Activated naive CD4-positive, alpha-beta T cell treated with anti-CD3 and anti-CD28 coated beads for 36 hours (primary cell): ENCODE results near the gene PECR. TPM values are rescaled to one million over a fixed set of nuclear protein-coding genes. Genes with fewer than 3 reads are reported as not detected.

Experiments used
- CTCF ChIA-PET: fragments of 350-600 bp; sonication (Branson Sonifier 250); formaldehyde crosslinking; loops from one replicate; lab custom pipeline; 2021; ENCODE audit warnings: antibody characterized with exemption; lab: Charles Lee
- DNase-seq: peaks from one replicate; pipeline ENCODE4 v3.0.0-alpha.2; 2020
- H3K27ac Mint-ChIP-seq: one replicate; pipeline ENCODE4 v1.8.0; 2021; ENCODE audit warnings: mild to moderate bottlenecking, mixed read lengths
- H3K27me3 Mint-ChIP-seq: one replicate; pipeline ENCODE4 v1.8.0; 2021; ENCODE audit warnings: low read depth, mixed read lengths
- H3K36me3 Mint-ChIP-seq: one replicate; pipeline ENCODE4 v1.8.0; 2021; ENCODE audit warnings: low read depth, mixed read lengths
- H3K4me1 Mint-ChIP-seq: one replicate; pipeline ENCODE4 v1.8.0; 2021; ENCODE audit warnings: low read depth, mixed read lengths
- H3K4me3 Mint-ChIP-seq: one replicate; pipeline ENCODE4 v1.8.0; 2021; ENCODE audit warnings: mild to moderate bottlenecking, moderate library complexity, mixed read lengths
- H3K9me3 Mint-ChIP-seq: one replicate; pipeline ENCODE4 v1.8.0; 2021; ENCODE audit warnings: mixed read lengths
- intact Hi-C: fragments of 100-400 bp; cut with micrococcal nuclease; formaldehyde crosslinking; loops from one replicate; pipeline ENCODE4 v1.15.1; 2023
- total RNA-seq, 2 experiments: library from RNA; stranded (reverse); gene quantifications; one replicate each; pipeline ENCODE4 v1.2.3, GENCODE V29; 2021

The PECR gene
- total RNA-seq, 2 experiments from 2014 or later: 18.8 to 20.9 TPM

- H3K27ac Mint-ChIP-seq: no peak overlapping the region
- CTCF ChIA-PET: interaction anchor here (1.3 to 1.6 kb wide), 2 partner anchors 32 to 347 kb away, joined by 3 to 4 read pairs; partner anchors contain the start of gene SMARCAL1
- H3K4me3 Mint-ChIP-seq: no peak overlapping the region
- peaks cover 1% of the 10 kb centered on the region for H3K36me3 Mint-ChIP-seq
- H3K27me3 Mint-ChIP-seq: no peaks in the 10 kb centered on the region
- no peak for DNase-seq
- no peaks in the 10 kb centered on the region for H3K9me3 Mint-ChIP-seq
- peaks cover 14% of the 10 kb centered on the region for H3K4me1 Mint-ChIP-seq
- intact Hi-C loops: no loop called here
Observed at GRCh38 chr2:216064665-216065064, 16.9 kb downstream of the PECR start.

GRCh38 chr2:216064014-216064630 lies 17.5 kb downstream of the PECR start:
- DNase-seq: no peak
- Mint-ChIP-seq H3K4me3 (no peak overlapping the region), H3K27ac (no peak overlapping the region), H3K4me1 (peaks cover 11% of the 10 kb centered on the region), H3K36me3 (peaks cover 3% of the 10 kb centered on the region), H3K27me3 (no peaks in the 10 kb centered on the region), H3K9me3 (no peaks in the 10 kb centered on the region)
- CTCF ChIA-PET: interaction anchor here (1.3 kb wide), 1 partner anchor 348 kb away, joined by 3 read pairs; the partner anchor contains the start of gene SMARCAL1
- intact Hi-C loops: no loop called here

GRCh38 chr2:216059233-216059834 lies 22.3 kb downstream of the PECR start:
- peaks cover 6% of the 10 kb centered on the region for H3K36me3 Mint-ChIP-seq
- intact Hi-C loops: loop anchor here (1.0 to 2.0 kb wide), 2 partner anchors 25 to 109 kb away; no protein-coding TSS in a partner anchor
- no peak for DNase-seq
- peak overlapping the region; percentile 10 for H3K27ac Mint-ChIP-seq
- CTCF ChIA-PET: interaction anchor here (0.6 to 3.1 kb wide), 11 partner anchors 9 to 342 kb away, joined by 3 to 19 read pairs (median 4); partner anchors contain the start of gene PECR
- no peaks in the 10 kb centered on the region for H3K27me3 Mint-ChIP-seq
- H3K4me1 Mint-ChIP-seq: peaks cover 24% of the 10 kb centered on the region
- no peaks in the 10 kb centered on the region for H3K9me3 Mint-ChIP-seq
- no peak overlapping the region for H3K4me3 Mint-ChIP-seq

GRCh38 chr2:216057688-216058193 lies 23.9 kb downstream of the PECR start:
- no peaks in the 10 kb centered on the region for H3K9me3 Mint-ChIP-seq

GRCh38 chr2:216056739-216057138 lies 24.9 kb downstream of the PECR start:
- no peaks in the 10 kb centered on the region for H3K9me3 Mint-ChIP-seq
- CTCF ChIA-PET: interaction anchor here (2.7 kb wide), 1 partner anchor 23 kb away, joined by 11 read pairs; no protein-coding TSS in a partner anchor
- H3K27ac Mint-ChIP-seq: no peak overlapping the region

More at GRCh38 chr2:216057688-216058193, 23.9 kb downstream of the PECR start:
- peak; percentile 66 for DNase-seq
- intact Hi-C loops: loop anchor here (1.0 to 2.0 kb wide), 3 partner anchors 23 to 52 kb away; partner anchors contain the start of gene XRCC5
- peaks cover 6% of the 10 kb centered on the region for H3K36me3 Mint-ChIP-seq
- peaks cover 24% of the 10 kb centered on the region for H3K4me1 Mint-ChIP-seq
- H3K27me3 Mint-ChIP-seq: no peaks in the 10 kb centered on the region
- peak overlapping the region; percentile 65 for H3K4me3 Mint-ChIP-seq
- CTCF ChIA-PET: interaction anchor here (1.0 to 3.1 kb wide), 8 partner anchors 11 to 57 kb away, joined by 3 to 19 read pairs (median 5); partner anchors contain the start of gene PECR
- peak overlapping the region; percentile 81 for H3K27ac Mint-ChIP-seq

GRCh38 chr2:216055680-216056079 lies 25.9 kb downstream of the PECR start:
- H3K4me3 Mint-ChIP-seq: no peak overlapping the region
- CTCF ChIA-PET: interaction anchor here (2.7 kb wide), 1 partner anchor 22 kb away, joined by 11 read pairs; no protein-coding TSS in a partner anchor
- H3K4me1 Mint-ChIP-seq: peaks cover 24% of the 10 kb centered on the region
- H3K36me3 Mint-ChIP-seq: peaks cover 5% of the 10 kb centered on the region
- H3K9me3 Mint-ChIP-seq: no peaks in the 10 kb centered on the region
- intact Hi-C loops: no loop called here
- no peaks in the 10 kb centered on the region for H3K27me3 Mint-ChIP-seq
- no peak for DNase-seq
- H3K27ac Mint-ChIP-seq: peak overlapping the region; percentile 37

More at GRCh38 chr2:216056739-216057138, 24.9 kb downstream of the PECR start:
- Mint-ChIP-seq H3K4me1 (peaks cover 24% of the 10 kb centered on the region), H3K36me3 (peaks cover 5% of the 10 kb centered on the region), H3K4me3 (no peak overlapping the region), H3K27me3 (no peaks in the 10 kb centered on the region)
- intact Hi-C loops: loop anchor here (1.0 kb wide), 1 partner anchor 22 kb away; no protein-coding TSS in a partner anchor
- DNase-seq: no peak

- intact Hi-C loops: no loop called here
- peaks cover 7% of the 10 kb centered on the region for H3K4me1 Mint-ChIP-seq
- H3K36me3 Mint-ChIP-seq: peaks cover 1% of the 10 kb centered on the region
- DNase-seq: no peak
- no peak overlapping the region for H3K27ac Mint-ChIP-seq
- H3K27me3 Mint-ChIP-seq: no peaks in the 10 kb centered on the region
- no peak overlapping the region for H3K4me3 Mint-ChIP-seq
- CTCF ChIA-PET: interaction anchor here (2.0 kb wide), 1 partner anchor 18 kb away, joined by 7 read pairs; no protein-coding TSS in a partner anchor
- H3K9me3 Mint-ChIP-seq: no peaks in the 10 kb centered on the region
Observed at GRCh38 chr2:216052420-216052819, 29.2 kb downstream of the PECR start.

- no peak overlapping the region for H3K27ac Mint-ChIP-seq
- no peaks in the 10 kb centered on the region for H3K9me3 Mint-ChIP-seq
- intact Hi-C loops: no loop called here
- no peaks in the 10 kb centered on the region for H3K27me3 Mint-ChIP-seq
- CTCF ChIA-PET: interaction anchor here (0.6 to 2.0 kb wide), 3 partner anchors 17 to 37 kb away, joined by 3 to 7 read pairs (median 3); no protein-coding TSS in a partner anchor
- H3K36me3 Mint-ChIP-seq: peaks cover 1% of the 10 kb centered on the region
- no peaks in the 10 kb centered on the region for H3K4me1 Mint-ChIP-seq
- H3K4me3 Mint-ChIP-seq: no peak overlapping the region
- DNase-seq: no peak
Observed at GRCh38 chr2:216051350-216051749, 30.3 kb downstream of the PECR start.

- intact Hi-C loops: no loop called here
Observed at GRCh38 chr2:216049452-216049851, 32.2 kb downstream of the PECR start.

GRCh38 chr2:216047397-216047796 lies 34.2 kb downstream of the PECR start:
- intact Hi-C loops: no loop called here
- CTCF ChIA-PET: interaction anchor here (1.1 to 2.7 kb wide), 2 partner anchors 13 to 24 kb away, joined by 4 to 17 read pairs; no protein-coding TSS in a partner anchor
- Mint-ChIP-seq H3K4me1 (peaks cover 6% of the 10 kb centered on the region), H3K9me3 (no peaks in the 10 kb centered on the region), H3K36me3 (peaks cover 6% of the 10 kb centered on the region), H3K27me3 (no peaks in the 10 kb centered on the region), H3K4me3 (no peak overlapping the region), H3K27ac (no peak overlapping the region)
- no peak for DNase-seq

More at GRCh38 chr2:216049452-216049851, 32.2 kb downstream of the PECR start:
- Mint-ChIP-seq H3K36me3 (peaks cover 1% of the 10 kb centered on the region), H3K9me3 (no peaks in the 10 kb centered on the region), H3K4me1 (peaks cover 6% of the 10 kb centered on the region), H3K27me3 (no peaks in the 10 kb centered on the region), H3K27ac (no peak overlapping the region), H3K4me3 (no peak overlapping the region)
- CTCF ChIA-PET: interaction anchor here (2.7 kb wide), 1 partner anchor 15 kb away, joined by 17 read pairs; no protein-coding TSS in a partner anchor
- DNase-seq: no peak

GRCh38 chr2:216044883-216045486 lies 36.6 kb downstream of the PECR start:
- Mint-ChIP-seq H3K4me3 (no peak overlapping the region), H3K27me3 (no peaks in the 10 kb centered on the region), H3K36me3 (peaks cover 6% of the 10 kb centered on the region), H3K9me3 (no peaks in the 10 kb centered on the region), H3K27ac (no peak overlapping the region), H3K4me1 (peaks cover 6% of the 10 kb centered on the region)
- intact Hi-C loops: no loop called here
- CTCF ChIA-PET: interaction anchor here (0.8 to 3.5 kb wide), 5 partner anchors 11 to 70 kb away, joined by 3 to 15 read pairs (median 5); no protein-coding TSS in a partner anchor
- DNase-seq: no peak
